ENCODE measurements around the gene MIAT. TPM values are rescaled to one million over a fixed set of nuclear protein-coding genes. Genes with fewer than 3 reads are reported as not detected.
"Not testable (repeated sequence)": the region's sequence is repeated elsewhere in the genome, so short reads cannot be mapped to it uniquely, and the experiment has no call there.

Gene MIAT
- total RNA-seq = 0.35 and 0.50 TPM in 2 replicates

- no peak for DNase-seq (ENCODE audit: low read depth)
Observed at GRCh38 chr22:26656891-26657851, at the start of gene MIAT. Gene MIAT, plus strand, starts transcription at chr22:26657588.

DNA sequence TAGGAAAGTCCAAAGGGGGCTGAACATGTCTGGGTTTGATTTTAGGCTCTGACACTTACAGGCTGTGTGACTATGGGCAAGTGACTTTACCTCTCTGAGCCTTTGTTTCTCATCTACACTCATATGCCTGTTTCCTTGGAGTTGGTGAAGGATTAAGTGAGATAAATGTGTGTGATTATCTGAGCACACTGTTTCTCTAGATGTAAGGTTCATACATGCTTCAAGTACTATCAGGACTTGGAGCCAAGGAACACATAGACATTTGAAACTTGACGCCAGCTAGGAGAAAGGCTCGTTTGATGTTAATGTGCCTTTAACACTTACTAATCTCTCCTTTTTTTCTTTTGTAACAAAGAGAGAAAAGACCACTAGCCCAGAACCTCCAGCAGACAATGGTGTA is 49.3 kb upstream of the MIAT start:
- no peak for DNase-seq (ENCODE audit: low read depth)

GRCh38 chr22:26609287-26609686 is 48.1 kb upstream of the MIAT start:
- no peak for DNase-seq (ENCODE audit: low read depth)

GRCh38 chr22:26610072-26610958 is 47.1 kb upstream of the MIAT start:
- peak; percentile 6 for DNase-seq (ENCODE audit: low read depth)

DNA sequence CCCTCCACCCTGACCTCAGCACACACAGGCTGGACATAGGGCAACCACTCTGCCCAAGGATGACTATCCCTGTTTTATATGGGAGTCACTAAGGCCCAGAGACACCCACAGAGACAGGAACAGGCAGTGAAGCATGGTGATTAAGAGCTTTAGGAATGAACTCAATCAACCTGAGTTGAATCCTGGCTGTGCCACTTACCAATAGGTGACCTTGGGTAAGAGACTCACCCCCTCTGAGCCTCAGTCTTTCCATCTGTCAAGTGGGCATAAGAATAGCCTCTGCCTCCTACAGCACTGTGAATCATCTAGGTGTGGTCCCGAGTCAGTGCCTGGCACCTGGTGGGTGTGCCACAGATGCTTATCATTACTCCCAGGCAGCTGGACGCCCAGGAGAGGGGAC is 46.4 kb upstream of the MIAT start:
- no peak for DNase-seq (ENCODE audit: low read depth)

DNA sequence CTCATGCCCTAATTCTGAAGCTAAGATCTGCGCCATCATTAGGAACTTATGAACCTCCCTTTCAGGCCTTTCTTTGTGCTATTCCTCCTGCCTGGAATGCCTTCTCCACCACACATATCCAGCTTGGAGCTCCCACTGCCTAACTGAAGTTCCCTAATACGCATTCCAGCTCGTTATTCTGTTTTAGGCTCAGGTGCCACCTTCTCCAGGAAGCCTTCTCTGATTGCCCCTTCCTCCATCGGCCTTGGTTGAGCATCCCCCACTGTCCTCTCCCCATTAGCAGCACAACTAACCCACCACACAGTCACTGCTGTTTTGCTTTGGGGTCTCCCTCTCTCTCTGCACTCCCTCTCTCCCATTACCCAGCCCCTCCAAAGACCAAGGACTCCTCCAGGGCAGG is 44.7 kb upstream of the MIAT start:
- DNase-seq (ENCODE audit: low read depth) = no peak

- not testable (repeated sequence) for DNase-seq (ENCODE audit: low read depth)
Observed at GRCh38 chr22:26613753-26614152, 43.6 kb upstream of the MIAT start.

DNA sequence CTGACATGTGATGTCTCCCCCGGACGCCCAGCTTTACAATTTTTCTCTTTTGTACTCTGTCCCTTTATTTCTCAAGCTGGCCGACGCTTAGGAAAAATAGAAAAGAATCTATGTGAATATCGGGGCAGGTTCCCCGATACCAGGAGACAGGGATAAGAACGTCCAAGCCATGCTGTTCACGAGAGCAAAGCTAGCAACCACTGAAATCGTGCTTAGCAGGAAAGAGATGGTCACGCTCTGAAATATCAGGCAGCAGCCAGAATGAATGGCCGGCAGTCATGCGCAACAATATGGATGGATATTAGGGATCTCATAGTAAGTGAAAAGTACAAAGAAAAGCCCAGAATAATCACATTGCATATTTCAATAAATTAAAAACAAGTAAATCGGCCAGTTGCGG is 43.1 kb upstream of the MIAT start:
- DNase-seq (ENCODE audit: low read depth) = no peak

GRCh38 chr22:26615149-26615548 is 42.2 kb upstream of the MIAT start:
- DNase-seq (ENCODE audit: low read depth) = no peak

DNA sequence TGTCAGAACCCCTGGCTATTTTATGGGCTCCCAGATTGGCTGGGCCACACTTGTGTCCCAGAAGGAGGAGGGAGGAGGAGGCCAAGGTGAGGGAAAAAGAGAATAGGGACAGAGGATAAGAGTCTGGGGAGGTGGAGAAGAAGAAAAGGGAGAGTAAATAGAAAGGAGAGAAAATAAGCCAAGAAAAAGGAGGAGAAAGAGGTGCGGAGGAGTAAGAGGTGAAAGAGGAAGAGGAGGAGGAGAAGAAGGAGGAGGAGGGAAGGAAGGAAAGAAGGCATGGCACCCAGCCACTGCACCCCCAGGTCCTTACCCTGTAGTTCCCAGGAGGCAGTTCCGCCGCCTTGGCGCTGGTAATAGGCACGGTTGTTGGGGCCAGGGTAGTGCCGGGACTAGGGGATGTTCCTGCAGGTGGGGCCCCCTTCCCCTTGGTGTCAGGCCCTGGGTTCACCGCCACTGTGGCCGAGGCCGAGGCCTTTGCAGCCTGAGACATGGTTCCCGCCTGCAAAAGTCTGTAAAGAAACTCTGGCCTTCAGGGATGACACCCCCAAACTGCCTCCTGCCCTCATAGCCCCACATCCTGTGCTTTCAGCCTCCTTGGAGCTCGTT is 41.5 kb upstream of the MIAT start:
- no peak for DNase-seq (ENCODE audit: low read depth)

- no peak for DNase-seq (ENCODE audit: low read depth)
Observed at GRCh38 chr22:26616650-26617049, 40.7 kb upstream of the MIAT start.

DNA sequence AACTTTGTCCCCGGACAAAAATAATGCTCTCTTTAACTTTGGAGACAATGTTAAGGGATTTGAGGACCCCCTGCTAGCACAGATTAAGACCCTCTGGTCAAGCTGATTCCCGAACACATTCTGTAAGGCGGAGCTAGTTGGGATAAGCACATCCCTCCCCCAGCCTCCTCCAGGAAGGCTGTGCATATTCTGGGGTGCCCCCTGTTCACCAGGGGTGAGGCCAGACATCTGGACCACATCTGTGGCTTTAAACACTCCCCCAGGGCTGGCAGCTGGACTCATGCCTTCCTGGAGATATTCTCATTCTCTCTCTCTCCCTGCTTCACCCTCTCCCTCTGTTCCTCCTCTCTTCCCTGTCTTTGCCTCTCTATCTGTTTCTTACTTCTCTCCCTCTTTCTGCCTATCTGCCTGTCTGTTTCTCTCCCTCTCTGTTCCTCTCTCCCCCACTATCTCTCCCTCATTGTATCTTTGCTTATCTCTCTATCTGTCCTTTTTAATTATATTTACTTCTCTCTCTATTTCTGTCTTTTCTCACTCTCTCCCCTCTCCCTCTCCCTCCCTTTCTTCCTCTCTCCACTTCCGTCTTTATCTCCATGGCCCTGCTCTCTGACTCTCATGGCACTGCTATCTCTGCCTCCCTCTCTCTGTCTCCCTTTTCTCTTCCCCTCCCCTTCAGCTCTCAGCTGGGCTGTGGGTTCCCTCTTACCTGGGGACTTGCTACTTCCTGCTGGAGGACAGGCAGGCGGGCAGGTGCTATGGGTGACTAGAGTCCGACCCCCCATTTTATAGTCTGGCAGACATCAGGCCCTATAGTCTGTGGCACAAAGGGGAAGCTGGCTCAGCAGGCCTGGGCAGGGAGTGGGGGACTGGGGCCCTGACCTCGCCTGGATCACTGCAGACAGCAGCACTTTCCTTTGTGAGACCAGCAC is 39.9 kb upstream of the MIAT start, which contains the start of gene CRYBB1:
CRYBB1 (minus strand) TSS at position 757 of the 929 bp plus-strand sequence. CDS start 1,708 bp downstream, outside the sequence.
- no peak for DNase-seq (ENCODE audit: low read depth)

- DNase-seq (ENCODE audit: low read depth) = no peak
Observed at GRCh38 chr22:26618455-26618854, 38.9 kb upstream of the MIAT start.

- no peak for DNase-seq (ENCODE audit: low read depth)
Observed at GRCh38 chr22:26619510-26619909, 37.9 kb upstream of the MIAT start.

DNA sequence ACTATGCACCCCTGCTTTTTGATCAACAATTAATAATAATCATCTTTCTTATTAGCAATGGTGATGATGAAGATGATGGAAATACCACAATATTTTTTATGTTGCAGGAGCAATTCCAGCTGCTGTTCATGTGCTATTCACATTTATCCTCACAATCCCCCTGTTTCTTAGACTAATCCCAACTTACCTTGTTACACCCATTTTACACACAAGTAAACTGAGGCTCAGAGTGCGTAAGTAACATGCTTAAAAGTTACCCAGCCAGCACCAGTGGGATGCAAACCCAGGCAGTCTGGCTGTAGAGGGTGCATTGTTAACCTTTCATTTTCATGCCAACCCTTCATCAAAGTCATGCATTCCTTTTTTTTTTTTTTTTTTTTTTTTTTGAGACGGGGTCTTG is 37.2 kb upstream of the MIAT start:
- no peak for DNase-seq (ENCODE audit: low read depth)

DNA sequence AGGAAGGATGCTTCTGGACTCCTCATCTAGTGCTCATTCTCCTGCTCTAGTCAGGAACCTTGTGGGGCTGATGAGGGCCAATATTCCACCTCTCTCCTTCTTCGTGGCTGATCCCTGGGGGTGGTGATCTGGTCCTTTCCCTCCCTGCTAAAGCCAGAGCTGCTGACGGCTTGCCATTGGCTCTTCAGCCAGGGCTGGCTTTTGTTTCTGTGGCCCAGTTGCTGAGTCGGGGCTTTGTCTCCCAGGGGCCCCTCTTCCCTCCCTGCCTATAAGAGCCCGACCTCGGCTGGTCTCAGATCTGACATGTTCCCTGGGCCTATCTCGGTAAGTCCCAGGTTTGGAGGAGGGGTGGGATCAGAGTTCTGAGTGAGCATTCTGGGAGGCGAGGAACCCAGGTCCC is 35.7 kb upstream of the MIAT start, which contains the start of gene CRYBA4:
CRYBA4 (plus strand) TSS at position 301 of the 400 bp plus-strand sequence. CDS start 634 bp downstream, outside the sequence.
- DNase-seq (ENCODE audit: low read depth) = no peak

DNA sequence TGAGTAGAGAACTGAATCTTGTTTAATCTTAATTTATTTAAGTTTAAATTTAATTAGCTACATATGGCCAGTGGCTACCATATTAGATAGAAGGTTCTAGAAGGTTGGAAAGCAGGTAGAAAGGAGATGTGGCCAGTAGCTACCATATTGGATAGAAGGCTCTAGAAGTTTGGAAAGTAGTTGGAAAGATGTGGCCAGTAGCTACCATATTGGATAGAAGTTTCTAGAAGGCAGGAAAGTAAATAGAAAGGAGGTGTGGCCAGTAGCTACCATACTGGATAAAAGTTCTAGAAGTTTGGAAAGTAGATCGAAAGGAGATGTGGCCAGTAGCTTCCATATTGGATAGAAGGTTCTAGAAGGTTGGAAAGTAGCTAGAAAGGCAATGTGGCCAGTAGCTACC is 33.4 kb upstream of the MIAT start:
- no peak for DNase-seq (ENCODE audit: low read depth)

DNA sequence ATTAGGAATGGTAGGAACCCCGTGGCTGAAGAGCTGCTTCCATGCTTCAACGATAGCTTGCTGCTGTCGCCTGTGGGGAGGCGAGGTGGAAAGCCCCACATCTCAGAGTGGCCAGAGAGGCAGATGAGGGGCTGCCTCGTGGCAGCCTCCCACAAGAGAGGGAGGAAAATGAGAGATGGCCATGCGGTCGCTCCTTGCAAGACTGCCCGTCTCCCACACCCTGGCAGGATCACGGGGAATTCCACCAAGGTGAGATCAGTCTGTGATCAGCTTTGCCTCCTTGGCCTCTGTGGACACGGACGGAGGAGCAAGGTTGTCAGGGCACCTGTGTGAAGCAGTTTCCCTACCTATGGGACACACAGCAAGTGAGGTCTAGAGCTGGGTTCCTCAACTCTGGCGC is 32.6 kb upstream of the MIAT start:
- no peak for DNase-seq (ENCODE audit: low read depth)

DNA sequence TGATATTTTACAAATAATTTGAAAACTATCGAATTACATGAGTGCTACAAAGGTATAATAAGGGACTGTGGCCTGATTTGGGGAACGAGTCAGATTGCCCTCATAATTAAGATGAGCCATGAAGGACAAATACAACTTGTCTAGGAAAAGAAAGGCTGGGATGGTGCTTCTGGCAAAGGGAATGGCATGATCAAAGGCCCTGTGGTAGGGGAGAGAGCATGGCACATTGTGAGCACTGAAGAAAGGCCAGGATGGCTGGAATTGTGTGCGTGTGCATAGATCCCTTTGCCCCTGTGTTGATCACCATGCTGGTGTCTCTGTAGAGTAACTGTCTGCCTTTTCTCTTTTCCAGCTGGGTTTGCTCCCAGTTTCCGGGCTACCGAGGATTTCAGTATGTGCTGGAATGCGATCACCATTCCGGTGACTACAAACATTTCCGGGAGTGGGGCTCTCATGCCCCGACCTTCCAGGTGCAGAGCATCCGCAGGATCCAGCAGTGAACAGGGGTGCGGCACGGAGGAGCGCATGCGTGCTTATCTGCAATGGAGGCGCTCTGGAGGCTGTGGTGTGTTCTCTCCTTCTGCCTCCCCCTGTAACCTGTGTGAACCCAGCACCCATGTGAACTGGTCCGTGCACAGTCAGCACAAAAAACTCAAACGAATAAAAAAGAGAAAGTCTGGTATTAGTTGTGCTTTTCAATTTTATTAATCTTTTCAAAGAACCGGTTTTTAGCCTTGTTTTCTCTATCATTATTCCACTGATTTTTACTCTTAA is 27.2 kb upstream of the MIAT start:
- DNase-seq (ENCODE audit: low read depth) = no peak

- no peak for DNase-seq (ENCODE audit: low read depth)
Observed at GRCh38 chr22:26631282-26631681, 26.1 kb upstream of the MIAT start.

Measured in renal cortical epithelial cell (primary cell).